H1 (cell line): ENCODE data around the gene TAS1R3. TPM values are rescaled to one million over a fixed set of nuclear protein-coding genes. Genes with fewer than 3 reads are reported as not detected.
A peak's percentile ranks its signal among the peaks of the same experiment; 100 is the strongest.

Experiments used
- CTCF ChIA-PET: fragments of 300-600 bp; sonication (Branson Sonifier 250); formaldehyde crosslinking; loops from one replicate; lab custom pipeline; 2021; ENCODE audit not compliant: partially characterized antibody; lab: Charles Lee
- POLR2A ChIA-PET: fragments of 300-600 bp; sonication (Branson Sonifier 250); formaldehyde crosslinking; loops from one replicate; lab custom pipeline; 2021; ENCODE audit warnings: inconsistent platforms; ENCODE audit not compliant: partially characterized antibody; lab: Charles Lee
- DNase-seq, 2 experiments: peaks; one replicate each; pipeline versions ENCODE4 v3.0.0 to v3.0.0-alpha.2; 2010 to 2022; ENCODE audit warnings: low spot score in 2 of 2, low read depth in 1 of 2, mixed read lengths in 1 of 2
- FAIRE-seq: peaks from 2 replicates; lab custom pipeline; 2011; peaks lifted over from hg19 to GRCh38; lab: Jason Lieb, UNC
- H2AFZ ChIP-seq: 2 replicates; pipeline ENCODE4 v1.8.1; 2012; ENCODE audit warnings: low read length, inconsistent platforms
- H2AK5ac ChIP-seq: 2 replicates; pipeline ENCODE4 v1.6.1; 2013; ENCODE audit warnings: low read depth, low read length
- H2BK120ac ChIP-seq: replicated peaks from 2 replicates; pipeline ENCODE3; 2013; ENCODE audit warnings: low read depth, low read length, inconsistent platforms
- H2BK12ac ChIP-seq: 2 replicates; pipeline ENCODE4 v1.6.1; 2013; ENCODE audit warnings: low read depth, low read length
- H2BK15ac ChIP-seq: 2 replicates; pipeline ENCODE4 v1.6.1; 2013; ENCODE audit warnings: low read length
- H2BK20ac ChIP-seq: 2 replicates; pipeline ENCODE4 v1.6.1; 2013; ENCODE audit warnings: low read length
- H2BK5ac ChIP-seq: 2 replicates; pipeline ENCODE4 v1.6.1; 2013; ENCODE audit warnings: low read depth, low read length
- H3K14ac ChIP-seq: 2 replicates; pipeline ENCODE4 v1.6.1; 2013; ENCODE audit warnings: inconsistent platforms; ENCODE audit not compliant: insufficient read length
- H3K18ac ChIP-seq: 2 replicates; pipeline ENCODE4 v1.6.1; 2013; ENCODE audit warnings: low read length; ENCODE audit errors: extremely low read depth
- H3K23ac ChIP-seq: 2 replicates; pipeline ENCODE4 v1.6.1; 2013; ENCODE audit warnings: inconsistent platforms; ENCODE audit not compliant: insufficient read length
- H3K23me2 ChIP-seq: 2 replicates; pipeline ENCODE4 v1.6.1; 2013; ENCODE audit warnings: low read depth, low read length
- H3K27ac ChIP-seq: 2 replicates; pipeline ENCODE4 v1.6.1; 2011; ENCODE audit warnings: low read depth, low read length, inconsistent platforms
- H3K27me3 ChIP-seq, 4 experiments: replicated peaks in 1 of 4; 1 replicate in 1 of 4; 2 replicates in 3 of 4; pipeline versions ENCODE4 v1.6.1 to v1.8.1; 2011 to 2013; ENCODE audit warnings: low read length in 3 of 4, mild to moderate bottlenecking in 3 of 4, inconsistent platforms in 2 of 4, mixed read lengths in 2 of 4, moderate library complexity in 1 of 4; ENCODE audit not compliant: control insufficient read depth in 3 of 4, insufficient read depth in 3 of 4; ENCODE audit errors: extremely low read depth in 1 of 4
- H3K36me3 ChIP-seq, 4 experiments: 2 replicates each; pipeline versions ENCODE4 v1.6.1 to v1.8.1; 2011 to 2013; ENCODE audit warnings: mild to moderate bottlenecking in 4 of 4, low read length in 3 of 4, moderate library complexity in 2 of 4, control low read depth in 1 of 4, inconsistent platforms in 1 of 4; ENCODE audit not compliant: insufficient read depth in 4 of 4, control insufficient read depth in 2 of 4
- H3K4ac ChIP-seq: replicated peaks from 2 replicates; pipeline ENCODE3; 2013; ENCODE audit warnings: low read length, low read depth, mixed read lengths, inconsistent platforms; ENCODE audit not compliant: insufficient read length
- H3K4me1 ChIP-seq, 4 experiments: replicated peaks in 1 of 4; 1 replicate in 1 of 4; 2 replicates in 3 of 4; pipeline versions ENCODE4 v1.6.1 to v1.8.1; 2011 to 2013; ENCODE audit warnings: low read length in 3 of 4, inconsistent platforms in 2 of 4, mixed read lengths in 1 of 4; ENCODE audit not compliant: insufficient read depth in 4 of 4, control insufficient read depth in 3 of 4
- H3K4me2 ChIP-seq, 2 experiments: 2 replicates each; pipeline versions ENCODE4 v1.6.1 to v1.8.1; 2011 to 2013; ENCODE audit warnings: low read depth in 2 of 2, low read length in 2 of 2, control low read depth in 1 of 2, inconsistent platforms in 1 of 2, mild to moderate bottlenecking in 1 of 2; ENCODE audit not compliant: insufficient read depth in 1 of 2
- H3K4me3 ChIP-seq, 4 experiments: fragments of 200-600, 300-600 bp in 1 of 4; sonication (generic), shearing (Covaris generic), sonication (Bioruptor Twin) in 1 of 4; 2 replicates each; pipeline versions ENCODE4 v1.5.1 to v1.8.1; 2011 to 2016; ENCODE audit warnings: low read length in 4 of 4, low read depth in 3 of 4, control low read depth in 2 of 4, inconsistent platforms in 2 of 4, mild to moderate bottlenecking in 2 of 4, mixed read lengths in 1 of 4, moderate library complexity in 1 of 4; ENCODE audit not compliant: insufficient read depth in 2 of 4; ENCODE audit errors: extremely low read depth in 1 of 4
- H3K56ac ChIP-seq: replicated peaks from 2 replicates; pipeline ENCODE3; 2013; ENCODE audit warnings: low read depth, mild to moderate bottlenecking, mixed read lengths, low read length, inconsistent platforms; ENCODE audit not compliant: insufficient read length
- H3K79me1 ChIP-seq: 2 replicates; pipeline ENCODE4 v1.6.1; 2013; ENCODE audit warnings: low read depth, low read length, control low read depth
- H3K79me2 ChIP-seq, 2 experiments: 2 replicates each; pipeline versions ENCODE4 v1.6.1 to v1.8.1; 2012 to 2013; ENCODE audit warnings: low read length in 2 of 2, mild to moderate bottlenecking in 2 of 2, inconsistent platforms in 1 of 2; ENCODE audit not compliant: insufficient read depth in 2 of 2, control insufficient read depth in 1 of 2
- H3K9ac ChIP-seq, 4 experiments: replicated peaks in 1 of 4; 1 replicate in 1 of 4; 2 replicates in 3 of 4; pipeline versions ENCODE4 v1.6.1 to v1.8.1; 2011 to 2013; ENCODE audit warnings: low read depth in 3 of 4, low read length in 3 of 4, control low read depth in 2 of 4, mild to moderate bottlenecking in 2 of 4, moderate library complexity in 2 of 4, inconsistent platforms in 1 of 4; ENCODE audit errors: extremely low read depth in 1 of 4
- H3K9me3 ChIP-seq, 2 experiments: 2 replicates each; pipeline versions ENCODE4 v1.6.1 to v1.8.1; 2012 to 2013; ENCODE audit warnings: mild to moderate bottlenecking in 2 of 2, moderate library complexity in 2 of 2, control low read depth in 1 of 2, inconsistent platforms in 1 of 2, low read depth in 1 of 2, low read length in 1 of 2, mixed read lengths in 1 of 2; ENCODE audit not compliant: insufficient read depth in 2 of 2
- H4K20me1 ChIP-seq, 2 experiments: replicated peaks in 1 of 2; 2 replicates each; pipeline versions ENCODE3 to v1.8.1; 2011 to 2013; ENCODE audit warnings: inconsistent platforms in 2 of 2, low read length in 2 of 2, mild to moderate bottlenecking in 1 of 2; ENCODE audit not compliant: insufficient read depth in 2 of 2, control insufficient read depth in 1 of 2
- H4K5ac ChIP-seq: 2 replicates; pipeline ENCODE4 v1.6.1; 2013; ENCODE audit warnings: low read length, low read depth, mixed read lengths, inconsistent platforms; ENCODE audit not compliant: insufficient read length
- H4K8ac ChIP-seq: 2 replicates; pipeline ENCODE4 v1.8.0; 2013; ENCODE audit warnings: mild to moderate bottlenecking, moderate library complexity, low read length, inconsistent platforms; ENCODE audit not compliant: insufficient read depth; ENCODE audit errors: extremely low read depth
- H4K91ac ChIP-seq: replicated peaks from 2 replicates; pipeline ENCODE3; 2013; ENCODE audit warnings: low read length, mixed read lengths, inconsistent platforms; ENCODE audit not compliant: insufficient read length
- CBX5 ChIP-seq: fragments of 300-800, 300-1000 bp; sonication (generic); IDR thresholded peaks from 2 replicates; pipeline ENCODE4 v1.7.1; 2016; ENCODE audit warnings: antibody characterized with exemption, low read length, low read depth
- POLR2A ChIP-seq, 2 experiments: IDR thresholded peaks; 1 replicate in 1 of 2; 2 replicates in 1 of 2; pipeline ENCODE4 v1.6.1; 2011; ENCODE audit warnings: low read depth in 2 of 2, low read length in 2 of 2, mild to moderate bottlenecking in 2 of 2; ENCODE audit errors: control extremely low read depth in 1 of 2
- RBBP5 ChIP-seq: IDR thresholded peaks from 2 replicates; pipeline ENCODE4 v1.7.1; 2012; ENCODE audit warnings: low read depth, mild to moderate bottlenecking, inconsistent platforms, low read length, moderate library complexity, borderline replicate concordance
- YY1 ChIP-seq: IDR thresholded peaks from 2 replicates; pipeline ENCODE4 v1.6.1; 2011; ENCODE audit warnings: low read depth, mild to moderate bottlenecking, low read length
- WGBS, 2 experiments: shearing (Covaris generic) in 1 of 2; methylation state at CpG; one replicate each; pipeline versions ENCODE4 v1.1.6 to v1.1.7; 2013 to 2015; ENCODE audit warnings: low lambda C conversion rate in 2 of 2, mixed read lengths in 2 of 2, inconsistent platforms in 1 of 2, low coverage in 1 of 2, missing lambda C conversion rate in 1 of 2; ENCODE audit not compliant: insufficient replicate concordance in 2 of 2, insufficient coverage in 1 of 2, insufficient read length in 1 of 2; ENCODE audit errors: extremely low coverage in 1 of 2, missing lambda C conversion rate in 1 of 2; 5-methylcytosine and 5-hydroxymethylcytosine counted together
- polyA plus RNA-seq, 7 experiments: library from polyadenylated mRNA; depleted of rRNA in 3 of 7; stranded (reverse) in 5 of 7; unstranded in 2 of 7; fragments of >200 nt in 5 of 7; fragments of 200-250 nt in 2 of 7; gene quantifications; 1 replicate in 5 of 7; 2 replicates in 1 of 7; 4 replicates in 1 of 7; pipeline versions ENCODE4 v1.2.1 to v1.2.3, GENCODE V29; 2011 to 2013; ENCODE audit warnings: missing spikeins in 2 of 7, mixed read lengths in 2 of 7
- total RNA-seq: library from RNA; stranded (reverse); fragmentation: NEBNext Ultra II Directional; extraction: Animal tissue kit (Norgen Biotek cat#: 25700); gene quantifications from 2 replicates; pipeline ENCODE4 v1.2.1, GENCODE V29; 2021

The TAS1R3 gene
- total and polyA plus RNA-seq, 2 of the 8 experiments (the other 6 are each of a cell fraction or from before 2014, with no cell fraction given), result 0.03 to 0.19 TPM

- no peaks in the 10 kb centered on the region for H3K27me3 ChIP-seq
- peaks cover 4% of the 10 kb centered on the region; the same call in 1 of the 2 replicates for H3K79me1 ChIP-seq
- H3K79me2 ChIP-seq, result peaks cover 0 to 4% of the 10 kb centered on the region in 2 experiments; a peak in 1 of 4 replicates
- TF ChIP-seq RBBP5 (no peak), POLR2A (IDR thresholded peaks at IDR 0.05; ENCODE audit: control extremely low read depth in 1 of 2, low read depth in 2 of 2, low read length in 2 of 2) (0 out of 3 replicates have a peak, but pooled peaks of 1 of the 2 experiments have one; percentile 3), YY1 (no peak), CBX5 (no peak)
- no peak overlapping the region for H3K14ac ChIP-seq
- H2AFZ ChIP-seq, result no peak overlapping the region
- WGBS, 2 experiments, result 90% methylated on average over 37 of the region's 37 CpGs; no CpG with 5 or more reads in 1 of the 2 experiments
- no peak overlapping the region for H2BK20ac ChIP-seq
- no peak overlapping the region for H3K4me3 ChIP-seq
- H2AK5ac ChIP-seq, result no peak overlapping the region
- DNase-seq (no peak), FAIRE-seq (no peak)
- no peak overlapping the region for H2BK5ac ChIP-seq
- no peak overlapping the region for H3K27ac ChIP-seq
- no peak overlapping the region for H3K4me2 ChIP-seq
- H4K20me1 ChIP-seq, result peaks cover 8 to 23% of the 10 kb centered on the region in 2 experiments
- no peaks in the 10 kb centered on the region for H3K9me3 ChIP-seq
- no peak overlapping the region for H3K9ac ChIP-seq
- no peak overlapping the region for H3K56ac ChIP-seq
- peak overlapping the region; percentile 68; the same call in 1 of the 2 replicates for H4K8ac ChIP-seq
- POLR2A ChIA-PET, result interaction anchor here (0.7 to 10.1 kb wide), 11 partner anchors 9 to 79 kb away, joined by 3 to 134 read pairs (median 6); partner anchors contain the start of genes AURKAIP1, CPTP, INTS11 and TAS1R3
- no peak overlapping the region for H4K5ac ChIP-seq
- CTCF ChIA-PET, result interaction anchor here (0.8 to 2.8 kb wide), 6 partner anchors 13 to 128 kb away, joined by 3 to 9 read pairs (median 4); no protein-coding TSS in a partner anchor
- H3K23ac ChIP-seq, result no peak overlapping the region
- H4K91ac ChIP-seq, result no peak overlapping the region
- H3K18ac ChIP-seq, result no peak overlapping the region
- no peak overlapping the region for H3K4ac ChIP-seq
- peaks cover 17 to 44% (median 37%) of the 10 kb centered on the region in 4 experiments for H3K36me3 ChIP-seq
- H3K4me1 ChIP-seq, result peaks cover 0 to 23% (median 12%) of the 10 kb centered on the region in 4 experiments; a peak in 6 of 7 replicates
- H2BK15ac ChIP-seq, result no peak overlapping the region
- peaks cover 9% of the 10 kb centered on the region; the same call in 1 of the 2 replicates for H3K23me2 ChIP-seq
- H2BK120ac ChIP-seq, result no peak overlapping the region
- no peak overlapping the region for H2BK12ac ChIP-seq
Observed at GRCh38 chr1:1313500-1314236, 17.4 kb upstream of the TAS1R3 start.
